HG03135 (cell line): ENCODE results near the gene DLD.
"Not testable (repeated sequence)": the region's sequence is repeated elsewhere in the genome, so short reads cannot be mapped to it uniquely, and the experiment has no call there.

ENCODE experiments used
- ATAC-seq: cut with Tn5 transposase; IDR thresholded peaks from one replicate; pipeline ENCODE4 v1.9.1; 2021; ENCODE audit warnings: mild to moderate bottlenecking, moderate library complexity; ENCODE audit not compliant: unreplicated experiment

DLD gene

GRCh38 chr7:107939573-107940489, 48.8 kb downstream of the DLD start:
- ATAC-seq = no peak

- ATAC-seq = no peak
Measured at GRCh38 chr7:107940951-107941350, 50.0 kb downstream of the DLD start.

GRCh38 chr7:107943018-107943417, 52.0 kb downstream of the DLD start:
- ATAC-seq = no peak

GRCh38 chr7:107944411-107945169, 53.6 kb downstream of the DLD start:
- no peak for ATAC-seq

GRCh38 chr7:107945332-107945731, 54.3 kb downstream of the DLD start:
- ATAC-seq = no peak

- no peak for ATAC-seq
Measured at GRCh38 chr7:107946451-107946850, 55.5 kb downstream of the DLD start.

GRCh38 chr7:107946881-107947280, 55.9 kb downstream of the DLD start:
- ATAC-seq = no peak

GRCh38 chr7:107948645-107949442, 57.9 kb downstream of the DLD start:
- no peak for ATAC-seq

- ATAC-seq = no peak
Measured at GRCh38 chr7:107949443-107949935, 58.5 kb downstream of the DLD start.

GRCh38 chr7:107951172-107951787, 60.3 kb downstream of the DLD start:
- ATAC-seq = no peak

- ATAC-seq = no peak
Measured at GRCh38 chr7:107951896-107952295, 60.9 kb downstream of the DLD start.

GRCh38 chr7:107953265-107953923, 62.4 kb downstream of the DLD start:
- ATAC-seq = no peak

GRCh38 chr7:107953924-107954303, 62.9 kb downstream of the DLD start:
- ATAC-seq = no peak

GRCh38 chr7:107955394-107955793, 64.4 kb downstream of the DLD start:
- ATAC-seq = no peak

GRCh38 chr7:107956950-107957349, 66.0 kb downstream of the DLD start:
- not testable (repeated sequence) for ATAC-seq

- no peak for ATAC-seq
Measured at GRCh38 chr7:107957436-107957835, 66.5 kb downstream of the DLD start.

GRCh38 chr7:107958764-107959526, 68.0 kb downstream of the DLD start:
- no peak for ATAC-seq

GRCh38 chr7:107959527-107959898, 68.5 kb downstream of the DLD start:
- no peak for ATAC-seq

GRCh38 chr7:107960272-107960671, 69.3 kb downstream of the DLD start:
- no peak for ATAC-seq
